Muscle of leg (tissue), 11 donors: ENCODE data around the gene RAP1A. TPM values are rescaled to one million over a fixed set of nuclear protein-coding genes. Genes with fewer than 3 reads are reported as not detected.

Source experiments
- DNase-seq: peaks from one replicate; pipeline ENCODE4 v3.0.0; 2013
- H3K27ac ChIP-seq: one replicate; pipeline ENCODE4 v1.5.1; 2013; ENCODE audit warnings: mild to moderate bottlenecking, low read length, control low read depth
- H3K27me3 ChIP-seq: one replicate; pipeline ENCODE4 v1.6.1; 2013; ENCODE audit warnings: low read length; ENCODE audit not compliant: control insufficient read depth, insufficient read depth
- H3K36me3 ChIP-seq: one replicate; pipeline ENCODE4 v1.6.1; 2013; ENCODE audit warnings: low read length; ENCODE audit not compliant: control insufficient read depth, insufficient read depth
- H3K4me1 ChIP-seq: one replicate; pipeline ENCODE4 v1.6.1; 2013; ENCODE audit warnings: low read length; ENCODE audit not compliant: control insufficient read depth, insufficient read depth
- H3K4me3 ChIP-seq: one replicate; pipeline ENCODE4 v1.5.1; 2013; ENCODE audit warnings: low read length, control low read depth
- H3K9me3 ChIP-seq: replicated peaks from 2 replicates; pipeline ENCODE4 v1.6.1; 2013; ENCODE audit warnings: low read depth, low read length; ENCODE audit not compliant: control insufficient read depth
- whole genome bisulfite sequencing: methylation state at CpG from one replicate; pipeline ENCODE4 v1.1.5; 2013; ENCODE audit warnings: missing lambda C conversion rate; ENCODE audit not compliant: insufficient coverage; 5-methylcytosine and 5-hydroxymethylcytosine counted together
- polyA plus RNA-seq, 8 donors: library from polyadenylated mRNA; unstranded; fragments of 120-200 nt; gene quantifications; one replicate each; pipeline versions ENCODE4 v1.2.1 to v1.2.3, GENCODE V29; 2013; ENCODE audit warnings: inconsistent platforms in 1 of 8, low replicate concordance in 1 of 8; ENCODE audit not compliant: insufficient read length in 8 of 8, insufficient read depth in 1 of 8
- total RNA-seq: library from RNA; stranded (reverse); fragments of 120-200 nt; gene quantifications from one replicate; pipeline ENCODE4 v1.2.4, GENCODE V29; 2013

Gene RAP1A
- total and polyA plus RNA-seq, 9 donors = 19.6 to 59.3 (median 49.3) TPM

- H3K27ac ChIP-seq = no peak overlapping the region
- DNase-seq = no peak
- H3K9me3 ChIP-seq = no peaks in the 10 kb centered on the region
- WGBS = no CpG with 5 or more reads among the region's 5 CpGs
- H3K27me3 ChIP-seq = no peaks in the 10 kb centered on the region
- no peak overlapping the region for H3K4me3 ChIP-seq
- H3K36me3 ChIP-seq = no peaks in the 10 kb centered on the region
- H3K4me1 ChIP-seq = no peaks in the 10 kb centered on the region
Observed at GRCh38 chr1:111658622-111659021, 39.0 kb downstream of the RAP1A start.

GRCh38 chr1:111660204-111661150 is 40.9 kb downstream of the RAP1A start:
- Histone ChIP-seq H3K4me3 (no peak overlapping the region), H3K27ac (no peak overlapping the region), H3K27me3 (no peaks in the 10 kb centered on the region), H3K4me1 (no peaks in the 10 kb centered on the region), H3K36me3 (no peaks in the 10 kb centered on the region), H3K9me3 (no peaks in the 10 kb centered on the region)
- 71% methylated on average over 4 of the region's 5 CpGs for WGBS
- DNase-seq = peak; percentile 35

- Histone ChIP-seq H3K36me3 (no peaks in the 10 kb centered on the region), H3K4me1 (no peaks in the 10 kb centered on the region), H3K27me3 (no peaks in the 10 kb centered on the region), H3K4me3 (no peak overlapping the region), H3K9me3 (no peaks in the 10 kb centered on the region), H3K27ac (no peak overlapping the region)
- DNase-seq = no peak
- WGBS = no CpG with 5 or more reads among the region's 1 CpG
Observed at GRCh38 chr1:111664652-111665051, 45.1 kb downstream of the RAP1A start.

- Histone ChIP-seq H3K27ac (no peak overlapping the region), H3K9me3 (no peaks in the 10 kb centered on the region), H3K36me3 (no peaks in the 10 kb centered on the region), H3K4me3 (no peak overlapping the region), H3K4me1 (no peaks in the 10 kb centered on the region), H3K27me3 (no peaks in the 10 kb centered on the region)
- no peak for DNase-seq
Observed at GRCh38 chr1:111665497-111665896, 45.9 kb downstream of the RAP1A start.

- no peaks in the 10 kb centered on the region for H3K36me3 ChIP-seq
- H3K4me3 ChIP-seq = no peak overlapping the region
- H3K27ac ChIP-seq = no peak overlapping the region
- WGBS = no CpG with 5 or more reads among the region's 1 CpG
- H3K27me3 ChIP-seq = no peaks in the 10 kb centered on the region
- no peak for DNase-seq
- H3K4me1 ChIP-seq = no peaks in the 10 kb centered on the region
- no peaks in the 10 kb centered on the region for H3K9me3 ChIP-seq
Observed at GRCh38 chr1:111666828-111667227, 47.2 kb downstream of the RAP1A start.

- no peak for DNase-seq
- no peaks in the 10 kb centered on the region for H3K36me3 ChIP-seq
- no peaks in the 10 kb centered on the region for H3K9me3 ChIP-seq
- 100% methylated on average over 1 of the region's 1 CpG for WGBS
- H3K4me3 ChIP-seq = no peak overlapping the region
- H3K4me1 ChIP-seq = no peaks in the 10 kb centered on the region
- H3K27me3 ChIP-seq = no peaks in the 10 kb centered on the region
- no peak overlapping the region for H3K27ac ChIP-seq
Observed at GRCh38 chr1:111669268-111669667, 49.7 kb downstream of the RAP1A start.

- Histone ChIP-seq H3K9me3 (peaks cover 6% of the 10 kb centered on the region), H3K4me1 (no peaks in the 10 kb centered on the region), H3K4me3 (no peak overlapping the region), H3K27me3 (no peaks in the 10 kb centered on the region), H3K36me3 (no peaks in the 10 kb centered on the region), H3K27ac (no peak overlapping the region)
- DNase-seq = no peak
Observed at GRCh38 chr1:111671852-111672251, 52.3 kb downstream of the RAP1A start.

- Histone ChIP-seq H3K4me1 (no peaks in the 10 kb centered on the region), H3K36me3 (no peaks in the 10 kb centered on the region), H3K27ac (no peak overlapping the region), H3K9me3 (peaks cover 6% of the 10 kb centered on the region), H3K4me3 (no peak overlapping the region), H3K27me3 (no peaks in the 10 kb centered on the region)
- WGBS = 40% methylated on average over 1 of the region's 2 CpGs
- DNase-seq = peak; percentile 69
Observed at GRCh38 chr1:111672331-111672730, 52.7 kb downstream of the RAP1A start.

- no CpG with 5 or more reads among the region's 6 CpGs for WGBS
Observed at GRCh38 chr1:111677604-111678003, 58.0 kb downstream of the RAP1A start.

GRCh38 chr1:111679541-111679940 is 60.0 kb downstream of the RAP1A start:
- no peak overlapping the region for H3K27ac ChIP-seq
- peaks cover 12% of the 10 kb centered on the region for H3K36me3 ChIP-seq
- peaks cover 28% of the 10 kb centered on the region for H3K9me3 ChIP-seq
- H3K27me3 ChIP-seq = no peaks in the 10 kb centered on the region
- WGBS = 80% methylated on average over 1 of the region's 2 CpGs
- no peaks in the 10 kb centered on the region for H3K4me1 ChIP-seq
- no peak overlapping the region for H3K4me3 ChIP-seq
- DNase-seq = no peak

More at GRCh38 chr1:111677604-111678003, 58.0 kb downstream of the RAP1A start:
- no peaks in the 10 kb centered on the region for H3K27me3 ChIP-seq
- H3K4me1 ChIP-seq = no peaks in the 10 kb centered on the region
- H3K4me3 ChIP-seq = no peak overlapping the region
- H3K36me3 ChIP-seq = peaks cover 12% of the 10 kb centered on the region
- no peak overlapping the region for H3K27ac ChIP-seq
- DNase-seq = no peak
- peaks cover 27% of the 10 kb centered on the region for H3K9me3 ChIP-seq
